ENCODE measurements around the gene MORN1. TPM values are rescaled to one million over a fixed set of nuclear protein-coding genes. Genes with fewer than 3 reads are reported as not detected.
A peak's percentile ranks its signal among the peaks of the same experiment; 100 is the strongest.
"Not testable (repeated sequence)": the region's sequence is repeated elsewhere in the genome, so short reads cannot be mapped to it uniquely, and the experiment has no call there.

MORN1 gene
- total and polyA plus RNA-seq, 2 experiments from 2014 or later = 4.8 to 11.1 TPM

GRCh38 chr1:2327162-2327561 lies 64.2 kb downstream of the MORN1 start:
- not testable (repeated sequence) for H3K27me3 ChIP-seq (ENCODE audit: insufficient read depth); ATAC-seq; H3F3A ChIP-seq (replicated peaks; ENCODE audit: low read depth); H3K36me3 ChIP-seq (ENCODE audit: insufficient read depth); H3K79me2 ChIP-seq (replicated peaks; ENCODE audit: insufficient read depth); DNase-seq (ENCODE audit: low spot score); H3K27me3 Mint-ChIP-seq (ENCODE audit: insufficient read depth, low read depth, poor library complexity); H3K4me2 ChIP-seq; H3K4me3 Mint-ChIP-seq; H3K36me3 Mint-ChIP-seq (ENCODE audit: low read depth); H2AFZ ChIP-seq; H3K4me1 Mint-ChIP-seq; H4K20me1 ChIP-seq (replicated peaks; ENCODE audit: insufficient read depth); H3K4me1 ChIP-seq (ENCODE audit: insufficient read depth); H3K9me2 ChIP-seq (ENCODE audit: insufficient read depth); H3K4me3 ChIP-seq; H3K27ac ChIP-seq (ENCODE audit: low read depth)
- peaks cover 12% of the 10 kb centered on the region for H3K9me3 Mint-ChIP-seq
- peak overlapping the region; percentile 2; the same call in 1 of the 2 replicates for H3K27ac Mint-ChIP-seq

DNA sequence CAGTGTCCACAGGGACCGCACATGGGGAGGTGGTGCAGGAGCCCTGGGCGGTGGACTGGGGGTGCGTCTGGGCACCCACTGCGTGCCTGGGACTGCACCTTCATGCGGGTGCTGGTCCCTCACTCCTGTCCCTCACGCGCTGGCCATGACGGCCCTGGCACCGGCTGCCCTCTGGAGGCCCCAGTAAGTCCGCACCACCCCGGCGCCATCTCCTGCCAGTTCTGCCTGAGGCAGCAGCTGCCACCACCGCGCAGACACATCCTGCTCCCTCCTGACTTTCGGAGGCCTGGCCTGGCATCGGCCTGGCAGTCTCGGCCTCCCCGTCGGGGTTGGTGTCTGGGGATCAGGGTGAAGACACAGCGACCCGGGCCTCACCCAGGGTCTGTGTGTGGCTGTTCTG lies 64.8 kb downstream of the MORN1 start:
- no peak overlapping the region for H3K27ac Mint-ChIP-seq
- peaks cover 9% of the 10 kb centered on the region for H3K27me3 Mint-ChIP-seq (ENCODE audit: insufficient read depth, low read depth, poor library complexity)
- no peaks in the 10 kb centered on the region for H3K36me3 ChIP-seq (ENCODE audit: insufficient read depth)
- no peak for ATAC-seq
- no peak for DNase-seq (ENCODE audit: low spot score)
- H4K20me1 ChIP-seq (replicated peaks; ENCODE audit: insufficient read depth) = no peaks in the 10 kb centered on the region
- peaks cover 4% of the 10 kb centered on the region; the same call in 1 of the 2 replicates for H3K4me1 ChIP-seq (ENCODE audit: insufficient read depth)
- H3K79me2 ChIP-seq (replicated peaks; ENCODE audit: insufficient read depth) = no peaks in the 10 kb centered on the region
- H3K4me3 ChIP-seq = no peak overlapping the region
- peaks cover 2% of the 10 kb centered on the region; the same call in 2 of the 3 replicates for H3K4me1 Mint-ChIP-seq
- H3K27me3 ChIP-seq (ENCODE audit: insufficient read depth) = no peaks in the 10 kb centered on the region
- peaks cover 9% of the 10 kb centered on the region for H3K9me3 Mint-ChIP-seq
- peaks cover 5% of the 10 kb centered on the region; the same call in 1 of the 3 replicates for H3K36me3 Mint-ChIP-seq (ENCODE audit: low read depth)
- H3K9me2 ChIP-seq (ENCODE audit: insufficient read depth) = no peaks in the 10 kb centered on the region
- H3K4me2 ChIP-seq = no peak overlapping the region
- no peak overlapping the region for H3K4me3 Mint-ChIP-seq
- no peak overlapping the region for H3K27ac ChIP-seq (ENCODE audit: low read depth)
- no peaks in the 10 kb centered on the region; the same call in 1 of the 2 replicates for H3F3A ChIP-seq (replicated peaks; ENCODE audit: low read depth)
- no peak overlapping the region for H2AFZ ChIP-seq
- TF ChIP-seq NANOG (IDR thresholded peaks at IDR 0.05; ENCODE audit: borderline replicate concordance) = no peak
- no peak for TF ChIP-seq ZNF114 (CRISPR knock-in tag; IDR thresholded peaks at IDR 0.05)
- TF ChIP-seq, protein P1, sequence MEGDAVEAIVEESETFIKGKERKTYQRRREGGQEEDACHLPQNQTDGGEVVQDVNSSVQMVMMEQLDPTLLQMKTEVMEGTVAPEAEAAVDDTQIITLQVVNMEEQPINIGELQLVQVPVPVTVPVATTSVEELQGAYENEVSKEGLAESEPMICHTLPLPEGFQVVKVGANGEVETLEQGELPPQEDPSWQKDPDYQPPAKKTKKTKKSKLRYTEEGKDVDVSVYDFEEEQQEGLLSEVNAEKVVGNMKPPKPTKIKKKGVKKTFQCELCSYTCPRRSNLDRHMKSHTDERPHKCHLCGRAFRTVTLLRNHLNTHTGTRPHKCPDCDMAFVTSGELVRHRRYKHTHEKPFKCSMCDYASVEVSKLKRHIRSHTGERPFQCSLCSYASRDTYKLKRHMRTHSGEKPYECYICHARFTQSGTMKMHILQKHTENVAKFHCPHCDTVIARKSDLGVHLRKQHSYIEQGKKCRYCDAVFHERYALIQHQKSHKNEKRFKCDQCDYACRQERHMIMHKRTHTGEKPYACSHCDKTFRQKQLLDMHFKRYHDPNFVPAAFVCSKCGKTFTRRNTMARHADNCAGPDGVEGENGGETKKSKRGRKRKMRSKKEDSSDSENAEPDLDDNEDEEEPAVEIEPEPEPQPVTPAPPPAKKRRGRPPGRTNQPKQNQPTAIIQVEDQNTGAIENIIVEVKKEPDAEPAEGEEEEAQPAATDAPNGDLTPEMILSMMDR (conservative IDR thresholded peaks at IDR 0.05; ENCODE audit: low read depth in 2 of 2) = no peak
- TF ChIP-seq ETS1 (IDR thresholded peaks at IDR 0.05) = no peak
- no peak for TF ChIP-seq CREB1 (CRISPR knock-in tag; IDR thresholded peaks at IDR 0.05; ENCODE audit: low read depth)
- no peak for TF ChIP-seq EZH2 (IDR thresholded peaks at IDR 0.05; ENCODE audit: low read depth, unreplicated experiment)
- TF ChIP-seq EZH2phosphoT487 (IDR thresholded peaks at IDR 0.05; ENCODE audit: unreplicated experiment) = no peak
- no peak for TF ChIP-seq ZNF331 (CRISPR knock-in tag; IDR thresholded peaks at IDR 0.05; ENCODE audit: low read depth)
- no peak for TF ChIP-seq STAT1 (IDR thresholded peaks at IDR 0.05; ENCODE audit: unreplicated experiment)
- TF ChIP-seq, protein P2, sequence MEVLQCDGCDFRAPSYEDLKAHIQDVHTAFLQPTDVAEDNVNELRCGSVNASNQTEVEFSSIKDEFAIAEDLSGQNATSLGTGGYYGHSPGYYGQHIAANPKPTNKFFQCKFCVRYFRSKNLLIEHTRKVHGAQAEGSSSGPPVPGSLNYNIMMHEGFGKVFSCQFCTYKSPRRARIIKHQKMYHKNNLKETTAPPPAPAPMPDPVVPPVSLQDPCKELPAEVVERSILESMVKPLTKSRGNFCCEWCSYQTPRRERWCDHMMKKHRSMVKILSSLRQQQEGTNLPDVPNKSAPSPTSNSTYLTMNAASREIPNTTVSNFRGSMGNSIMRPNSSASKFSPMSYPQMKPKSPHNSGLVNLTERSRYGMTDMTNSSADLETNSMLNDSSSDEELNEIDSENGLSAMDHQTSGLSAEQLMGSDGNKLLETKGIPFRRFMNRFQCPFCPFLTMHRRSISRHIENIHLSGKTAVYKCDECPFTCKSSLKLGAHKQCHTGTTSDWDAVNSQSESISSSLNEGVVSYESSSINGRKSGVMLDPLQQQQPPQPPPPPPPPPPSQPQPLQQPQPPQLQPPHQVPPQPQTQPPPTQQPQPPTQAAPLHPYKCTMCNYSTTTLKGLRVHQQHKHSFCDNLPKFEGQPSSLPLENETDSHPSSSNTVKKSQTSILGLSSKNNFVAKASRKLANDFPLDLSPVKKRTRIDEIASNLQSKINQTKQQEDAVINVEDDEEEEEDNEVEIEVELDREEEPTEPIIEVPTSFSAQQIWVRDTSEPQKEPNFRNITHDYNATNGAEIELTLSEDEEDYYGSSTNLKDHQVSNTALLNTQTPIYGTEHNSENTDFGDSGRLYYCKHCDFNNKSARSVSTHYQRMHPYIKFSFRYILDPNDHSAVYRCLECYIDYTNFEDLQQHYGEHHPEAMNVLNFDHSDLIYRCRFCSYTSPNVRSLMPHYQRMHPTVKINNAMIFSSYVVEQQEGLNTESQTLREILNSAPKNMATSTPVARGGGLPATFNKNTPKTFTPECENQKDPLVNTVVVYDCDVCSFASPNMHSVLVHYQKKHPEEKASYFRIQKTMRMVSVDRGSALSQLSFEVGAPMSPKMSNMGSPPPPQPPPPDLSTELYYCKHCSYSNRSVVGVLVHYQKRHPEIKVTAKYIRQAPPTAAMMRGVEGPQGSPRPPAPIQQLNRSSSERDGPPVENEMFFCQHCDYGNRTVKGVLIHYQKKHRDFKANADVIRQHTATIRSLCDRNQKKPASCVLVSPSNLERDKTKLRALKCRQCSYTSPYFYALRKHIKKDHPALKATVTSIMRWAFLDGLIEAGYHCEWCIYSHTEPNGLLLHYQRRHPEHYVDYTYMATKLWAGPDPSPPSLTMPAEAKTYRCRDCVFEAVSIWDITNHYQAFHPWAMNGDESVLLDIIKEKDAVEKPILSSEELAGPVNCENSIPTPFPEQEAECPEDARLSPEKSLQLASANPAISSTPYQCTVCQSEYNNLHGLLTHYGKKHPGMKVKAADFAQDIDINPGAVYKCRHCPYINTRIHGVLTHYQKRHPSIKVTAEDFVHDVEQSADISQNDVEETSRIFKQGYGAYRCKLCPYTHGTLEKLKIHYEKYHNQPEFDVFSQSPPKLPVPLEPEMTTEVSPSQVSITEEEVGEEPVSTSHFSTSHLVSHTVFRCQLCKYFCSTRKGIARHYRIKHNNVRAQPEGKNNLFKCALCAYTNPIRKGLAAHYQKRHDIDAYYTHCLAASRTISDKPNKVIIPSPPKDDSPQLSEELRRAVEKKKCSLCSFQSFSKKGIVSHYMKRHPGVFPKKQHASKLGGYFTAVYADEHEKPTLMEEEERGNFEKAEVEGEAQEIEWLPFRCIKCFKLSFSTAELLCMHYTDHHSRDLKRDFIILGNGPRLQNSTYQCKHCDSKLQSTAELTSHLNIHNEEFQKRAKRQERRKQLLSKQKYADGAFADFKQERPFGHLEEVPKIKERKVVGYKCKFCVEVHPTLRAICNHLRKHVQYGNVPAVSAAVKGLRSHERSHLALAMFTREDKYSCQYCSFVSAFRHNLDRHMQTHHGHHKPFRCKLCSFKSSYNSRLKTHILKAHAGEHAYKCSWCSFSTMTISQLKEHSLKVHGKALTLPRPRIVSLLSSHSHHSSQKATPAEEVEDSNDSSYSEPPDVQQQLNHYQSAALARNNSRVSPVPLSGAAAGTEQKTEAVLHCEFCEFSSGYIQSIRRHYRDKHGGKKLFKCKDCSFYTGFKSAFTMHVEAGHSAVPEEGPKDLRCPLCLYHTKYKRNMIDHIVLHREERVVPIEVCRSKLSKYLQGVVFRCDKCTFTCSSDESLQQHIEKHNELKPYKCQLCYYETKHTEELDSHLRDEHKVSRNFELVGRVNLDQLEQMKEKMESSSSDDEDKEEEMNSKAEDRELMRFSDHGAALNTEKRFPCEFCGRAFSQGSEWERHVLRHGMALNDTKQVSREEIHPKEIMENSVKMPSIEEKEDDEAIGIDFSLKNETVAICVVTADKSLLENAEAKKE (CRISPR knock-in tag; IDR thresholded peaks at IDR 0.05) = no peak

All from GM23338 (cell line).